Endothelial cell of umbilical vein (primary cell): ENCODE results near the gene ATP1B1. TPM values are rescaled to one million over a fixed set of nuclear protein-coding genes. Genes with fewer than 3 reads are reported as not detected.

Source experiments
- BruUV-seq: library from RNA; stranded (reverse); fragments of 400-500 nt; replicated peaks from 2 replicates; lab custom pipeline; 2021; lab: Mats Ljungman, UMichigan
- CTCF ChIA-PET: fragments of 300-600, 350-600 bp; sonication (Branson Sonifier 250); formaldehyde crosslinking; loops from one replicate; lab custom pipeline; 2021; ENCODE audit warnings: antibody characterized with exemption, inconsistent platforms; lab: Charles Lee
- POLR2A ChIA-PET: fragments of 300-600, 350-600 bp; sonication (Branson Sonifier 250); formaldehyde crosslinking; loops from one replicate; lab custom pipeline; 2021; ENCODE audit warnings: antibody characterized with exemption, inconsistent platforms; lab: Charles Lee
- DNase-seq: peaks from one replicate; pipeline ENCODE4 v3.0.0-alpha.2; 2011; ENCODE audit warnings: low read depth, low spot score
- FAIRE-seq: peaks from 2 replicates; lab custom pipeline; 2011; peaks lifted over from hg19 to GRCh38; lab: Jason Lieb, UNC
- H2AFZ ChIP-seq: 2 replicates; pipeline ENCODE4 v1.6.0; 2012; ENCODE audit warnings: low read depth, low read length, control low read depth, inconsistent platforms
- H3K27ac ChIP-seq: 2 replicates; pipeline ENCODE4 v1.5.1; 2011; ENCODE audit warnings: low read depth, mild to moderate bottlenecking, control low read depth, low read length, moderate library complexity; ENCODE audit not compliant: insufficient read depth
- H3K27me3 ChIP-seq, 2 experiments: 2 replicates each; pipeline versions ENCODE4 v1.6.0 to v1.6.1; 2011; ENCODE audit warnings: low read length in 2 of 2, mixed read lengths in 1 of 2; ENCODE audit not compliant: control insufficient read depth in 2 of 2, insufficient read depth in 2 of 2
- H3K36me3 ChIP-seq, 2 experiments: 2 replicates in 1 of 2; 3 replicates in 1 of 2; pipeline ENCODE4 v1.5.1; 2011; ENCODE audit warnings: low read length in 2 of 2, mild to moderate bottlenecking in 1 of 2, moderate library complexity in 1 of 2; ENCODE audit not compliant: control insufficient read depth in 2 of 2, insufficient read depth in 2 of 2; ENCODE audit errors: extremely low read depth in 1 of 2
- H3K4me1 ChIP-seq: 3 replicates; pipeline ENCODE4 v1.5.1; 2011; ENCODE audit warnings: mild to moderate bottlenecking, low read length; ENCODE audit not compliant: control insufficient read depth, insufficient read depth; ENCODE audit errors: extremely low read depth
- H3K4me2 ChIP-seq: 2 replicates; pipeline ENCODE4 v1.6.1; 2011; ENCODE audit warnings: low read length, control low read depth, mixed read lengths; ENCODE audit not compliant: insufficient read depth
- H3K4me3 ChIP-seq, 3 experiments: fragments of 200-600 bp in 1 of 3; sonication (generic), shearing (Covaris generic) in 1 of 3; replicated peaks in 1 of 3; 2 replicates each; pipeline ENCODE4 v1.5.1; 2011 to 2016; ENCODE audit warnings: control low read depth in 3 of 3, low read length in 3 of 3, mild to moderate bottlenecking in 2 of 3, inconsistent platforms in 1 of 3, low read depth in 1 of 3, moderate library complexity in 1 of 3; ENCODE audit not compliant: insufficient read depth in 1 of 3
- H3K79me2 ChIP-seq: 2 replicates; pipeline ENCODE4 v1.6.0; 2012; ENCODE audit warnings: low read length, inconsistent platforms; ENCODE audit not compliant: control insufficient read depth, insufficient read depth
- H3K9ac ChIP-seq: replicated peaks from 2 replicates; pipeline ENCODE3; 2011; ENCODE audit warnings: low read length, control low read depth; ENCODE audit not compliant: insufficient read depth; ENCODE audit errors: extremely low read depth
- H3K9me1 ChIP-seq: replicated peaks from 3 replicates; pipeline ENCODE4 v1.6.0; 2011; ENCODE audit warnings: mild to moderate bottlenecking, low read length; ENCODE audit not compliant: control insufficient read depth, insufficient read depth; ENCODE audit errors: extremely low read depth
- H3K9me3 ChIP-seq: replicated peaks from 2 replicates; pipeline ENCODE4 v1.5.1; 2012; ENCODE audit warnings: low read length, inconsistent platforms; ENCODE audit not compliant: control insufficient read depth, insufficient read depth
- H4K20me1 ChIP-seq: replicated peaks from 2 replicates; pipeline ENCODE3; 2011; ENCODE audit warnings: mild to moderate bottlenecking, low read length; ENCODE audit not compliant: control insufficient read depth, insufficient read depth; ENCODE audit errors: extremely low read depth
- EZH2 ChIP-seq: IDR thresholded peaks from 2 replicates; pipeline ENCODE4 v1.6.1; 2012; ENCODE audit warnings: borderline replicate concordance, low read depth, mild to moderate bottlenecking, moderate library complexity, low read length, inconsistent platforms; ENCODE audit not compliant: severe bottlenecking
- FOS ChIP-seq: IDR thresholded peaks from 2 replicates; pipeline ENCODE4 v1.6.1; 2011; ENCODE audit warnings: mild to moderate bottlenecking, low read length, moderate library complexity, borderline replicate concordance; ENCODE audit not compliant: insufficient read depth
- GATA2 ChIP-seq: IDR thresholded peaks from 2 replicates; pipeline ENCODE4 v1.7.0; 2011; ENCODE audit warnings: low read depth, mild to moderate bottlenecking, moderate library complexity, mixed read lengths, low read length; ENCODE audit not compliant: insufficient read length, insufficient read depth
- JUN ChIP-seq: IDR thresholded peaks from 2 replicates; pipeline ENCODE4 v1.6.1; 2011; ENCODE audit warnings: borderline replicate concordance, low read depth; ENCODE audit not compliant: insufficient read length, insufficient read depth
- MAX ChIP-seq: IDR thresholded peaks from 2 replicates; pipeline ENCODE4 v1.6.1; 2011; ENCODE audit not compliant: insufficient read depth, insufficient read length
- MYC ChIP-seq: IDR thresholded peaks from one replicate; pipeline ENCODE4 v1.6.1; 2011; ENCODE audit warnings: mild to moderate bottlenecking, low read depth, low read length
- POLR2A ChIP-seq: IDR thresholded peaks from 2 replicates; pipeline ENCODE4 v1.6.1; 2012; ENCODE audit warnings: low read depth, mild to moderate bottlenecking, control low read depth, low read length
- POLR2AphosphoS5 ChIP-seq: IDR thresholded peaks from 2 replicates; pipeline ENCODE4 v1.6.1; 2012; ENCODE audit warnings: low read depth, mild to moderate bottlenecking, control low read depth, low read length, moderate library complexity; ENCODE audit not compliant: insufficient read depth
- dilution Hi-C: fragments of 300-500 bp; cut with MboI; formaldehyde crosslinking; loops from one replicate; pipeline ENCODE4 v1.15.0; 2019; ENCODE audit warnings: low sequenced_read_pairs; ENCODE audit not compliant: extremely low pct_ligation_motif_present
- intact Hi-C: fragments of 100-400 bp; cut with micrococcal nuclease; formaldehyde crosslinking; loops from one replicate; pipeline ENCODE4 v1.10.0; 2022
- polyA plus RNA-seq, 4 experiments: library from polyadenylated mRNA; depleted of rRNA in 3 of 4; stranded (reverse) in 3 of 4; unstranded in 1 of 4; fragments of >200 nt; gene quantifications; 2 replicates each; pipeline versions ENCODE4 v1.2.1 to v1.2.3, GENCODE V29; 2011 to 2012; ENCODE audit warnings: missing spikeins in 1 of 4
- total RNA-seq: library from RNA; stranded (reverse); gene quantifications from 2 replicates; pipeline ENCODE4 v1.2.3, GENCODE V29; 2021
- TF ChIP-seq, protein P1 (sequence below), 2 donors: IDR thresholded peaks; 1 replicate in 1 of 2; 2 replicates in 1 of 2; pipeline ENCODE4 v1.5.1; 2011; ENCODE audit warnings: low read length in 2 of 2, mild to moderate bottlenecking in 2 of 2, moderate library complexity in 2 of 2, control low read depth in 1 of 2, inconsistent platforms in 1 of 2, low read depth in 1 of 2; ENCODE audit not compliant: insufficient read depth in 1 of 2; ENCODE audit errors: extremely low read depth in 1 of 2

The ATP1B1 gene
- total and polyA plus RNA-seq, 2 donors (not counting 3 experiments of a cell fraction or from before 2014, with no cell fraction given): 14.3 to 56.1 TPM

DNA sequence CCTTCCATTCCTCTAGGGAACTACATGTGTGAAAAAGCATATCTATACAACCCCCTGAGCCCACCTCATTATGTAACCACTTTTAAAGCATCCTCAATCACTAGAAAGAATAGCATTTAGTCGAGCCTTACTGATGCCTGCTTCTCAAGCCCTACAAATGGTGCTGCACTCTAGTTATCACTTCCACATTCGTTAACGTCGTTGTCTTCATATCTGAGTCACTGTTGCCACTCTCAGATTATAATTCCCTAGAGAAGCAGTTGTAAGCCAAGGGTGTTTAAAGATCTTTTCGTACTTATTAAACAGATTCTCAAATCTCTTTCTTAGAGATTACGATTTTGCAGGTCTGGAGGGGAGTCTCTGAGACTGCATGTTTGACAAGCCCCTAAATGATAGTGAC lies 16.5 kb downstream of the ATP1B1 start:
- Histone ChIP-seq H3K27ac (no peak overlapping the region), H4K20me1 (no peaks in the 10 kb centered on the region), H3K4me1 (no peaks in the 10 kb centered on the region), H3K4me3 (no peak overlapping the region), H3K9me1 (no peaks in the 10 kb centered on the region), H3K79me2 (peaks cover 40% of the 10 kb centered on the region), H2AFZ (no peak overlapping the region), H3K4me2 (no peak overlapping the region), H3K36me3 (no peaks in the 10 kb centered on the region), H3K9me3 (no peaks in the 10 kb centered on the region), H3K9ac (no peak overlapping the region), H3K27me3 (no peaks in the 10 kb centered on the region)
- intact Hi-C loops: no loop called here
- POLR2A ChIA-PET: no interaction called here
- BruUV-seq: no TSS peak
- DNase-seq (no peak), FAIRE-seq (no peak)
- dilution Hi-C loops: no loop called here
- no peak for TF ChIP-seq MYC
- TF ChIP-seq FOS: no peak
- TF ChIP-seq, protein P1, sequence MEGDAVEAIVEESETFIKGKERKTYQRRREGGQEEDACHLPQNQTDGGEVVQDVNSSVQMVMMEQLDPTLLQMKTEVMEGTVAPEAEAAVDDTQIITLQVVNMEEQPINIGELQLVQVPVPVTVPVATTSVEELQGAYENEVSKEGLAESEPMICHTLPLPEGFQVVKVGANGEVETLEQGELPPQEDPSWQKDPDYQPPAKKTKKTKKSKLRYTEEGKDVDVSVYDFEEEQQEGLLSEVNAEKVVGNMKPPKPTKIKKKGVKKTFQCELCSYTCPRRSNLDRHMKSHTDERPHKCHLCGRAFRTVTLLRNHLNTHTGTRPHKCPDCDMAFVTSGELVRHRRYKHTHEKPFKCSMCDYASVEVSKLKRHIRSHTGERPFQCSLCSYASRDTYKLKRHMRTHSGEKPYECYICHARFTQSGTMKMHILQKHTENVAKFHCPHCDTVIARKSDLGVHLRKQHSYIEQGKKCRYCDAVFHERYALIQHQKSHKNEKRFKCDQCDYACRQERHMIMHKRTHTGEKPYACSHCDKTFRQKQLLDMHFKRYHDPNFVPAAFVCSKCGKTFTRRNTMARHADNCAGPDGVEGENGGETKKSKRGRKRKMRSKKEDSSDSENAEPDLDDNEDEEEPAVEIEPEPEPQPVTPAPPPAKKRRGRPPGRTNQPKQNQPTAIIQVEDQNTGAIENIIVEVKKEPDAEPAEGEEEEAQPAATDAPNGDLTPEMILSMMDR (IDR thresholded peaks at IDR 0.05; ENCODE audit: extremely low read depth in 1 of 2, insufficient read depth in 1 of 2, low read depth in 1 of 2, low read length in 2 of 2): no peak
- no peak for TF ChIP-seq EZH2
- TF ChIP-seq POLR2AphosphoS5: no peak
- TF ChIP-seq POLR2A: no peak
- TF ChIP-seq GATA2: no peak
- TF ChIP-seq MAX: no peak
- no peak for TF ChIP-seq JUN
- CTCF ChIA-PET: no interaction called here
